ENCODE measurements around the gene RPAP3. TPM values are rescaled to one million over a fixed set of nuclear protein-coding genes. Genes with fewer than 3 reads are reported as not detected.

The RPAP3 gene
- total RNA-seq, 2 donors from 2014 or later = 16.7 to 17.0 TPM

DNA sequence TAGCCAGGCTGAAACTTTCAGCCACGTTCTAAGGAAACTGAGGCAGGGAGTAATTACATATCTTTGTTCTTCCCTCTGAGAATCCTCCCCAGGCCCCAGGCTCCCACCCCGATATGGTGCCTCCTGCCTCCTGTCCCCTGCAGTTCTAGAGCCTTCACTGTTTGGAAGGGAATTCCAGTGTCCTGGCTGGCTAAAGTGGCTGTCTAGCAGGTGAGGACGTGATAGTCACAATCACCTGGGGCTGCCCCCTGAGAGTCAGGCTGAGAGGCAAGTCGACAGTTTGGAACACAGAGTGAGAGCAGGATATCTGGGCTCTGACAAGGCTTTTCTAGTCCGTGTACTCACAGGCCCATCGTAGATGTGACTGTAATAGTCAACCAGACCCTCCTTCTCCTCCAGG is 6.3 kb upstream of the RPAP3 start:
- TF ChIP-seq, protein P1, sequence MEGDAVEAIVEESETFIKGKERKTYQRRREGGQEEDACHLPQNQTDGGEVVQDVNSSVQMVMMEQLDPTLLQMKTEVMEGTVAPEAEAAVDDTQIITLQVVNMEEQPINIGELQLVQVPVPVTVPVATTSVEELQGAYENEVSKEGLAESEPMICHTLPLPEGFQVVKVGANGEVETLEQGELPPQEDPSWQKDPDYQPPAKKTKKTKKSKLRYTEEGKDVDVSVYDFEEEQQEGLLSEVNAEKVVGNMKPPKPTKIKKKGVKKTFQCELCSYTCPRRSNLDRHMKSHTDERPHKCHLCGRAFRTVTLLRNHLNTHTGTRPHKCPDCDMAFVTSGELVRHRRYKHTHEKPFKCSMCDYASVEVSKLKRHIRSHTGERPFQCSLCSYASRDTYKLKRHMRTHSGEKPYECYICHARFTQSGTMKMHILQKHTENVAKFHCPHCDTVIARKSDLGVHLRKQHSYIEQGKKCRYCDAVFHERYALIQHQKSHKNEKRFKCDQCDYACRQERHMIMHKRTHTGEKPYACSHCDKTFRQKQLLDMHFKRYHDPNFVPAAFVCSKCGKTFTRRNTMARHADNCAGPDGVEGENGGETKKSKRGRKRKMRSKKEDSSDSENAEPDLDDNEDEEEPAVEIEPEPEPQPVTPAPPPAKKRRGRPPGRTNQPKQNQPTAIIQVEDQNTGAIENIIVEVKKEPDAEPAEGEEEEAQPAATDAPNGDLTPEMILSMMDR (IDR thresholded peaks at IDR 0.05) = no peak
- peaks cover 3% of the 10 kb centered on the region for H3K4me1 ChIP-seq
- no peak overlapping the region for H3K9ac ChIP-seq (ENCODE audit: low read depth in 2 of 2, low read length in 2 of 2)
- peak; percentile 15 for DNase-seq
- H3K4me3 ChIP-seq = no peak overlapping the region
- H3K27me3 ChIP-seq = no peaks in the 10 kb centered on the region
- no peak overlapping the region for H3K27ac ChIP-seq
- H3K36me3 ChIP-seq = no peaks in the 10 kb centered on the region
- intact Hi-C loops (cut with DNase I) = no loop called here
- no peaks in the 10 kb centered on the region for H3K9me3 ChIP-seq

DNA sequence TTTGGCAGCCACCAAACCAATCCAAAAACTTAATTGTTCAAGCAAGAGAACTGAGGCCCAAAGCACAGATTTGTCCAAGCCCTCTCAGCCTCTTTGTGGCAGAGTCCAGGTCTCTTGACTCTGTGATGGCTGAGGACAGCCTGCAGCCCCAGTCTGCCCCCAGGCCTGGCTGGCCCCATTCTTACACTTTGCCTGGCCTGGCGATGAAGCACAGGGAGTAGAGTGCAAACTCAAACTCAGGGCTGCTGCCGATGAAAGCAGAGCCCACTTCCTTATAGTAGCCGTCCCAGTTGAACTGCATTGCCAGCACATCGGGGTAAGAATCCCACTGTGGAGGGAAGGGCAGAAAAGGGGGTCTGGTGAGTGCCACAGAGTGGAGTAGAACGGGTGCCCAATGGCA is 5.6 kb upstream of the RPAP3 start:
- Histone ChIP-seq H3K4me1 (peaks cover 3% of the 10 kb centered on the region), H3K36me3 (no peaks in the 10 kb centered on the region), H3K27ac (no peak overlapping the region), H3K9ac (ENCODE audit: low read depth in 2 of 2, low read length in 2 of 2) (no peak overlapping the region), H3K27me3 (no peaks in the 10 kb centered on the region), H3K9me3 (no peaks in the 10 kb centered on the region), H3K4me3 (no peak overlapping the region)
- TF ChIP-seq, protein P1 (IDR thresholded peaks at IDR 0.05) = no peak
- no peak for DNase-seq
- intact Hi-C loops (cut with DNase I) = no loop called here

DNA sequence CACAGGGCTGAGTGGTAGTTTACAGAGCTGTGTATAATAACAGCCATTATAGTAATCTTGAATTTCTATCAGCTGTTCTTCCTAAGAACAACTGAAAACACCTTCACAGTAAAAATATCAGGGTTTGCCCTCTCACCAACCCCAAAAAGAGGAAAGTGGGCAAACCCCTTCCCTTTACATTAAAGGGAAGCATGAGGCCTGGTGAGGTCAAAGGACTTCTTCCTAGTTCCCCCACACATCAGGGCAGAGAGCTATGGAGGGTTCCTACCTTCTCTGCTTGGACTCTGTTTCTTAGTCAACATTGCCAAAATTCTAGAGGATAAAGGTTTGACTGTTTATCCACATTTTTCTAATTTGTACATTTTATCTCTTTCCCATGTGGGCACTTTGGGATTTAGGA is 4.4 kb upstream of the RPAP3 start:
- no peak for DNase-seq
- Histone ChIP-seq H3K9me3 (no peaks in the 10 kb centered on the region), H3K36me3 (no peaks in the 10 kb centered on the region), H3K9ac (ENCODE audit: low read depth in 2 of 2, low read length in 2 of 2) (no peak overlapping the region), H3K4me1 (peaks cover 3% of the 10 kb centered on the region), H3K27me3 (no peaks in the 10 kb centered on the region), H3K4me3 (no peak overlapping the region), H3K27ac (no peak overlapping the region)
- TF ChIP-seq, protein P1 (IDR thresholded peaks at IDR 0.05) = no peak
- intact Hi-C loops (cut with DNase I) = no loop called here

DNA sequence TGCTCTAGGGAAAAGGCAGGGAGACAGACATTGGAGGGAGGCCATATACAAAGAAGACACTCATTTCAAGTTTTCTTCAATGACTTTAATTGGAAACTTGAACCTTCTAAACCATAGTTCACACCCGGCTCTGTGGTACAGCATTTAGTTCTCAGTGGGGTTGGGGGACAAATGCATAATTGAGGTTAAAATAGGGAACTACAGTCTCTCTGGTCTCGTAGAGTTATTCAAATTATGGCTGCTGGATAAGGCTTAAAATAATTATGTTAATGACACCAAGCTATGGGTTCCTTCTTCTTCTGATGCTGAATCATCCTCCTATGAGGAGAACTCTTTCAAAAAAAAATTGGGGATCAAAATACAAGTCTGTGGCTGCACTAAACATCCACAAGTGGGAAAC is 3.8 kb upstream of the RPAP3 start:
- no peaks in the 10 kb centered on the region for H3K36me3 ChIP-seq
- H3K9ac ChIP-seq (ENCODE audit: low read depth in 2 of 2, low read length in 2 of 2) = no peak overlapping the region
- no peak for DNase-seq
- intact Hi-C loops (cut with DNase I) = no loop called here
- no peaks in the 10 kb centered on the region for H3K9me3 ChIP-seq
- no peak overlapping the region for H3K4me3 ChIP-seq
- TF ChIP-seq, protein P1 (IDR thresholded peaks at IDR 0.05) = no peak
- H3K27me3 ChIP-seq = no peaks in the 10 kb centered on the region
- no peaks in the 10 kb centered on the region for H3K4me1 ChIP-seq
- H3K27ac ChIP-seq = no peak overlapping the region

DNA sequence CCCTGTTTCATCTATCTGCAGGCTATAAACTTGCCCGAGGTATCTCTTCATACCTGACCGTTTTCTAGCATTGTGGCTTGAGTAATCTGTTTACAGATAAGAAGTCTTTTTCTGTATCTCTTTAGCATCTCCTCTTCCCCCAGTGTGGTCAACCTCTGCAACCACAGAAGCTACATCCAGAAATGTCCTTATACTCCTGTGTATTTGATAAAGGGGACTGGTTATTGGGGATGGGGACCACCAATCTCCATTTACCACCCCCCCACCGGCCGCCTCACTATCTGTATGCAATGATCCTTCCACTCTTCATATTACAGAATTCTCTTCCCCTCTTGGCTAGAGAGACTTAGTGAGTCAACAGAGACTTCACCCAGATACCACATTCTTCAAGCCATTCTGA is 3.4 kb upstream of the RPAP3 start:
- H3K9me3 ChIP-seq = no peaks in the 10 kb centered on the region
- no peak overlapping the region for H3K4me3 ChIP-seq
- H3K27me3 ChIP-seq = no peaks in the 10 kb centered on the region
- DNase-seq = no peak
- TF ChIP-seq, protein P1 (IDR thresholded peaks at IDR 0.05) = no peak
- H3K36me3 ChIP-seq = no peaks in the 10 kb centered on the region
- intact Hi-C loops (cut with DNase I) = no loop called here
- H3K4me1 ChIP-seq = no peaks in the 10 kb centered on the region
- H3K27ac ChIP-seq = no peak overlapping the region
- H3K9ac ChIP-seq (ENCODE audit: low read depth in 2 of 2, low read length in 2 of 2) = no peak overlapping the region
